Measurements from ENCODE around the gene ATP7B. TPM values are rescaled to one million over a fixed set of nuclear protein-coding genes. Genes with fewer than 3 reads are reported as not detected.

Gene ATP7B
- total RNA-seq, 6 experiments from 2014 or later = 0.81 to 4.8 (median 1.1) TPM

- TF ChIP-seq CTCF (IDR thresholded peaks at IDR 0.05) = no peak
- peaks cover 62% of the 10 kb centered on the region for H3K36me3 Mint-ChIP-seq (ENCODE audit: low read depth)
- H3K27ac Mint-ChIP-seq = no peak overlapping the region
- H3K4me3 Mint-ChIP-seq = no peak overlapping the region
- H3K27me3 Mint-ChIP-seq (ENCODE audit: insufficient read depth) = no peaks in the 10 kb centered on the region
- H3K9me3 Mint-ChIP-seq = no peaks in the 10 kb centered on the region
- no peaks in the 10 kb centered on the region for H3K4me1 Mint-ChIP-seq (ENCODE audit: low read depth)
- DNase-seq = no peak
Observed at GRCh38 chr13:52027832-52028231, 16.6 kb upstream of the ATP7B start.

- no peak for DNase-seq
- TF ChIP-seq CTCF (IDR thresholded peaks at IDR 0.05) = no peak
- H3K27ac Mint-ChIP-seq = no peak overlapping the region
- H3K4me3 Mint-ChIP-seq = no peak overlapping the region
- peaks cover 62% of the 10 kb centered on the region for H3K36me3 Mint-ChIP-seq (ENCODE audit: low read depth)
- no peaks in the 10 kb centered on the region for H3K9me3 Mint-ChIP-seq
- no peaks in the 10 kb centered on the region for H3K27me3 Mint-ChIP-seq (ENCODE audit: insufficient read depth)
- no peaks in the 10 kb centered on the region for H3K4me1 Mint-ChIP-seq (ENCODE audit: low read depth)
Observed at GRCh38 chr13:52026246-52026626, 15.0 kb upstream of the ATP7B start.

- no peaks in the 10 kb centered on the region for H3K27me3 Mint-ChIP-seq (ENCODE audit: insufficient read depth)
- no peaks in the 10 kb centered on the region for H3K9me3 Mint-ChIP-seq
- peaks cover 66% of the 10 kb centered on the region for H3K36me3 Mint-ChIP-seq (ENCODE audit: low read depth)
Observed at GRCh38 chr13:52025475-52026245, 14.4 kb upstream of the ATP7B start.

GRCh38 chr13:52024481-52024880 lies 13.2 kb upstream of the ATP7B start, which contains the start of gene UTP14C:
TSS of gene UTP14C (plus strand) at chr13:52024691. CDS start at chr13:52028805, 4,114 bp downstream.
- Mint-ChIP-seq H3K4me1 (ENCODE audit: low read depth) (no peaks in the 10 kb centered on the region), H3K27me3 (ENCODE audit: insufficient read depth) (no peaks in the 10 kb centered on the region), H3K9me3 (no peaks in the 10 kb centered on the region), H3K4me3 (no peak within 1 kb of the TSS), H3K36me3 (ENCODE audit: low read depth) (peaks cover 60% of the 10 kb centered on the region), H3K27ac (no peak within 1 kb of the TSS)
- DNase-seq = no peak
- TF ChIP-seq CTCF (IDR thresholded peaks at IDR 0.05) = no peak

More at GRCh38 chr13:52025475-52026245, 14.4 kb upstream of the ATP7B start:
- TF ChIP-seq CTCF (IDR thresholded peaks at IDR 0.05) = no peak
- Mint-ChIP-seq H3K4me3 (no peak overlapping the region), H3K4me1 (ENCODE audit: low read depth) (no peaks in the 10 kb centered on the region), H3K27ac (no peak overlapping the region)
- DNase-seq = no peak

GRCh38 chr13:52022356-52022755 lies 11.1 kb upstream of the ATP7B start:
- no peaks in the 10 kb centered on the region for H3K4me1 Mint-ChIP-seq (ENCODE audit: low read depth)
- peaks cover 40% of the 10 kb centered on the region for H3K36me3 Mint-ChIP-seq (ENCODE audit: low read depth)
- TF ChIP-seq CTCF (IDR thresholded peaks at IDR 0.05) = no peak
- H3K27me3 Mint-ChIP-seq (ENCODE audit: insufficient read depth) = no peaks in the 10 kb centered on the region
- no peak overlapping the region for H3K4me3 Mint-ChIP-seq
- DNase-seq = no peak
- H3K9me3 Mint-ChIP-seq = no peaks in the 10 kb centered on the region
- H3K27ac Mint-ChIP-seq = no peak overlapping the region

Measured in HFFc6 (cell line).